ENCODE data around the gene ANKRD26.

ANKRD26 gene

DNA sequence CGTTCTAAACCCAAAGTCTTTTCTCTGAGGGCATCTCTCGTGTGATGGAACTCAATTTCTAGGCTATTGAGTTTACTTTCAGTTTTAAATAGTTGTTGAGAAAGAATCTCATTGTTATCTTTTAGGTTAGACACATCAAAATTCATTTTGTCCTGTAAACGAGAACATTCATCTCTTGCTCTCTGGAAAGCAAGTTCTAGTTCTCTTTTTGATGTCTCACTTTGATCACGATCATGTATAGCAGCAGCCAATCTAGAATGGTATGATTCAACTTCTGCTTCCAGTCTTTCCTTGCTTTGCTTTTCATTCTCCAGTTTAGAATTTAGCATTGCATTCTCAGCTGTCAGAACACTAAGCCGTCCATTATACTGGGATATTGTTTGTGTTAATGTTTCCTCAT, 65.1 kb downstream of the ANKRD26 start:
- CTCF ChIA-PET: no interaction called here
- no peak for TF ChIP-seq ELF4 (IDR thresholded peaks at IDR 0.05)
- no peak for TF ChIP-seq NFRKB (IDR thresholded peaks at IDR 0.05)
- no peak for TF ChIP-seq L3MBTL2 (conservative IDR thresholded peaks at IDR 0.05)
- TF ChIP-seq, protein P1, sequence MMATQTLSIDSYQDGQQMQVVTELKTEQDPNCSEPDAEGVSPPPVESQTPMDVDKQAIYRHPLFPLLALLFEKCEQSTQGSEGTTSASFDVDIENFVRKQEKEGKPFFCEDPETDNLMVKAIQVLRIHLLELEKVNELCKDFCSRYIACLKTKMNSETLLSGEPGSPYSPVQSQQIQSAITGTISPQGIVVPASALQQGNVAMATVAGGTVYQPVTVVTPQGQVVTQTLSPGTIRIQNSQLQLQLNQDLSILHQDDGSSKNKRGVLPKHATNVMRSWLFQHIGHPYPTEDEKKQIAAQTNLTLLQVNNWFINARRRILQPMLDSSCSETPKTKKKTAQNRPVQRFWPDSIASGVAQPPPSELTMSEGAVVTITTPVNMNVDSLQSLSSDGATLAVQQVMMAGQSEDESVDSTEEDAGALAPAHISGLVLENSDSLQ (IDR thresholded peaks at IDR 0.05): no peak
- no peak for TF ChIP-seq ZNF384 (IDR thresholded peaks at IDR 0.05)
- no peak for TF ChIP-seq CTBP1 (IDR thresholded peaks at IDR 0.05; ENCODE audit: borderline replicate concordance)
- TF ChIP-seq FOXM1 (IDR thresholded peaks at IDR 0.05; ENCODE audit: borderline replicate concordance): no peak
- TF ChIP-seq TARDBP (IDR thresholded peaks at IDR 0.05): no peak
- TF ChIP-seq BHLHE40 (IDR thresholded peaks at IDR 0.05; ENCODE audit: borderline replicate concordance): no peak
- no peak for DNase-seq (ENCODE audit: extremely low spot score)
- POLR2A ChIA-PET: no interaction called here

DNA sequence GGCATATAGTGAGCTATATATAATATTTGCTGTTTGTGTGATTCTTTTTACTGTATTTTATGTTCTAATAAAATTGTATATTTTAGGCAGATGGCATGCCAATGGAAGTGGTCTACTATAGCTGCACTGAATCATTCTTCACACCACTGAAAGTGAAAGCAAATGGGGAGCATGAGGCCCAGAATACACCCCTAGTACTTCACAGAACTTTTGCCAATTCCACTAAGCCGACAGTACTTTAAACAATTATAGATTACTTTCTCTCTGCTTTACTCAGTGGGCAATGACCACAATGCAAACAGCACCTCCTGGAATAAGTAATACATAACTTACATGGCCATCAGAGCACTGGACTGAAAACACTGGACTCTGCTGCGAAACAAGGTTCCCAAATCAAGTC, 70.2 kb downstream of the ANKRD26 start:
- TF ChIP-seq FOXK2 (IDR thresholded peaks at IDR 0.05): no peak
- no peak for TF ChIP-seq ZNF384 (IDR thresholded peaks at IDR 0.05)
- TF ChIP-seq HDGF (IDR thresholded peaks at IDR 0.05; ENCODE audit: borderline replicate concordance): no peak
- no peak for TF ChIP-seq TARDBP (IDR thresholded peaks at IDR 0.05)
- TF ChIP-seq FOXM1 (IDR thresholded peaks at IDR 0.05; ENCODE audit: borderline replicate concordance): no peak
- ChIA-PET POLR2A (no interaction called here), CTCF (no interaction called here)
- no peak for DNase-seq (ENCODE audit: extremely low spot score)

DNA sequence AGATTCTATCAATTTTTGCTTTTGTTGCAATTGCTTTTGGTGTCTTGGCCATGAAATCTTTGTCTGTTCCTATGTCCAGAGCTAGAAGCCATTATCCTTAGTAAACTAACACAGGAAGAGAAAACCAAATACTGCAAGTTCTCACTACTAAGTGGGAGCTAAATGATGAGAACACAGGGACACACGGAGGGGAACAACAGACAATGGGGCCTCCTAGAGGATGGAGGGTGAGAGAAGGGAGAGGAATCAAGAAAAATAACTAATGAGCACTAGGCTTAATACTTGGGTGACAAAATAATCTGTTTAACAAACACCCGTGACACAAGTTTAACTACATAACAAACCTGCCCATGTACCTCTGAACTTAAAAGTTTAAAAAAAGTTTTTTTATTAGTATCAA, 78.2 kb downstream of the ANKRD26 start:
- TF ChIP-seq FOXM1 (IDR thresholded peaks at IDR 0.05; ENCODE audit: borderline replicate concordance) (no peak), L3MBTL2 (conservative IDR thresholded peaks at IDR 0.05) (no peak), TARDBP (IDR thresholded peaks at IDR 0.05) (no peak)
- ChIA-PET CTCF (interaction anchor here (0.7 kb wide), 1 partner anchor 83 kb away, joined by 6 read pairs; no protein-coding TSS in a partner anchor), POLR2A (no interaction called here)
- no peak for DNase-seq (ENCODE audit: extremely low spot score)

DNA sequence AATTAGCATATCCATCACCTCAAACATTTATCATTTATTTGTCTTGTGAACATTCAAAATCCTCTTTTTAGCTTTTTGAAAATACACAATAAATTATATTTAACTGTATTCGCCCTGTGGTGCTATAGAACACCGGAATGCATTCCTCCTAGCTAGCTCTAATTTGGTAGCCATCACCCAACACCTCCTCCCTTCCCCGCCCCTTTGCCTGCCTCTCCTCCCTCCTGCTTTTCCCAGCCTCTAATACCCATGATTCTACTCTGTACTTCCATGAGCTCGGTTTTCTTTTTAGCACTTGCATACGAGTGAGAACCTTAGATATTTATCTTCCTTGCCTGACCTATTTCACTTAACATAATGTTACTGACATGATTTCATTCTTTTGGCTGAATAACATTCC, 80.1 kb downstream of the ANKRD26 start:
- CTCF ChIA-PET: no interaction called here

DNA sequence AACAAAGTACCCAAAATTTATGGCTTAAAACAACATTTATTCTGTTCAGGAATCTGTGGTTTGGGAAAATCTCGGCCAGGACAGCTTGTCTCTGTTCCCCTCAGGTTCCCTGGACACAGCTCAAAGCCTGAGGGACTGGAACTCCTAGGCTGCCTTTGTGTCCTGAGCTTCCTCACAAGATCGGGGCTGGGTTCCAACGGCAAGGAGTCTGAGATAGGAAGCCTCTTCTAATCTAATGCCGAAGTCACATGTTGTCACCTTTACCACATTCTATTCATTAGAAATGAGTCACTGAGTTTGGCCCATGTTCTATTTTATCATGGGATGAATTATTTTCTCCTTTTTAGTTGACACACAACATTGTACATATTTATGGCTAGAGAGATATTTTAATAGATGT, 80.5 kb downstream of the ANKRD26 start:
- DNase-seq (ENCODE audit: extremely low spot score): no peak
- TF ChIP-seq ELF4 (IDR thresholded peaks at IDR 0.05): no peak
- no peak for TF ChIP-seq HDGF (IDR thresholded peaks at IDR 0.05; ENCODE audit: borderline replicate concordance)
- TF ChIP-seq SUZ12 (IDR thresholded peaks at IDR 0.05): no peak
- no peak for TF ChIP-seq FOXM1 (IDR thresholded peaks at IDR 0.05; ENCODE audit: borderline replicate concordance)
- TF ChIP-seq FOXA1 (IDR thresholded peaks at IDR 0.05): no peak
- no peak for TF ChIP-seq CTBP1 (IDR thresholded peaks at IDR 0.05; ENCODE audit: borderline replicate concordance)
- TF ChIP-seq SP1 (IDR thresholded peaks at IDR 0.05): no peak
- no peak for TF ChIP-seq FOXK2 (IDR thresholded peaks at IDR 0.05)
- TF ChIP-seq LEF1 (IDR thresholded peaks at IDR 0.05; ENCODE audit: borderline replicate concordance): no peak
- TF ChIP-seq, protein P1 (IDR thresholded peaks at IDR 0.05): no peak
- no peak for TF ChIP-seq L3MBTL2 (conservative IDR thresholded peaks at IDR 0.05)
- POLR2A ChIA-PET: interaction anchor here (0.6 kb wide), 1 partner anchor 141 kb away, joined by 3 read pairs; no protein-coding TSS in a partner anchor
- CTCF ChIA-PET: no interaction called here

More for the DNA sequence above, 80.1 kb downstream of the ANKRD26 start:
- no peak for DNase-seq (ENCODE audit: extremely low spot score)
- TF ChIP-seq NFRKB (IDR thresholded peaks at IDR 0.05) (no peak), FOXK2 (IDR thresholded peaks at IDR 0.05) (no peak), ARNT (IDR thresholded peaks at IDR 0.05) (no peak), HDGF (IDR thresholded peaks at IDR 0.05; ENCODE audit: borderline replicate concordance) (no peak), FOXA1 (IDR thresholded peaks at IDR 0.05) (no peak), BHLHE40 (IDR thresholded peaks at IDR 0.05; ENCODE audit: borderline replicate concordance) (no peak), FOXM1 (IDR thresholded peaks at IDR 0.05; ENCODE audit: borderline replicate concordance) (no peak), ELF4 (IDR thresholded peaks at IDR 0.05) (no peak), CTBP1 (IDR thresholded peaks at IDR 0.05; ENCODE audit: borderline replicate concordance) (no peak), ZNF384 (IDR thresholded peaks at IDR 0.05) (no peak), SP1 (IDR thresholded peaks at IDR 0.05) (no peak), L3MBTL2 (conservative IDR thresholded peaks at IDR 0.05) (no peak)
- TF ChIP-seq, protein P1 (IDR thresholded peaks at IDR 0.05): no peak
- POLR2A ChIA-PET: interaction anchor here (0.6 kb wide), 1 partner anchor 141 kb away, joined by 3 read pairs; no protein-coding TSS in a partner anchor

DNA sequence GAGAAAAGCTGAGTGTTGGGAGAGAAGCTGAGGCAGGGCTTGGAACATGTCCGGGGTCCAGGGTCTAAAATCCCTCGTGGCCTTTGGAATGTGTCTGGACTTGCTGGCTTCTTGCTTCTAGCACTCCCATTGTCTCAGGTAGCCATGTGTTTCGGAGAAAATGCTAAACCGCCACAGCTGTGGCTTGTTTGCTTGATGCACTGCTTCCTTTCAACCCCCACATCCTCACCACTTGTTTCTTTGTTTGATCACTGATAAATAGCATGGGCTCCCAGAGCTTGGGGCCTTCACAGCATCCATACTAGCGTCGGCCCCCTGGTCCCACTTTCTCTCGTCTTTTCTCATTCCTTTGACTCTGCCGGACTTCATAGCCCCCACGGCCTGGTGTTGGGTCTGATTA, 102.7 kb downstream of the ANKRD26 start:
- ChIA-PET POLR2A (no interaction called here), CTCF (no interaction called here)
- TF ChIP-seq ELF4 (IDR thresholded peaks at IDR 0.05) (no peak), ARNT (IDR thresholded peaks at IDR 0.05) (no peak), NFRKB (IDR thresholded peaks at IDR 0.05) (no peak)

DNA sequence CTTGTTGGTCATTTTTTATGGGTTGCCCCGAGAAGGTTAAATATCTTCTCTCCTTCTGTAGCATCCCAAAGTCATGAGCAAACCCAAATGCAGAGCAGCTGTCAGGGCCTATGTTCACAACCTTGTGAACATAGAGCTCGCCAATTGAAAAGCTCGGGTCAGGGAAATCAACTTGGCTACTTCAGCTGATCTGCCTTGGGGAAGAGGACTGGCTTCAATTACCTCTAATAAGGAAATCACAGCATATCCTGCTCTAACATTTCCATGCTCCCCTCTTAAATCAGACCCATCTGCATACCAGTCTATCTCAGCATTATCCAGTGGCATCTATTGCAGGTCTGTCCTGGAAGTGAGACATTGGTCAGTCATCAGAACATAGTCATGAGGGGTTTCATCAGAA, 105.6 kb downstream of the ANKRD26 start:
- CTCF ChIA-PET: no interaction called here
- TF ChIP-seq L3MBTL2 (conservative IDR thresholded peaks at IDR 0.05) (no peak), ZNF384 (IDR thresholded peaks at IDR 0.05) (no peak), TARDBP (IDR thresholded peaks at IDR 0.05) (no peak), HDGF (IDR thresholded peaks at IDR 0.05; ENCODE audit: borderline replicate concordance) (no peak)
- TF ChIP-seq, protein P1 (IDR thresholded peaks at IDR 0.05): no peak
- POLR2A ChIA-PET: no interaction called here
- no peak for DNase-seq (ENCODE audit: extremely low spot score)

More for the DNA sequence above, 102.7 kb downstream of the ANKRD26 start:
- DNase-seq (ENCODE audit: extremely low spot score): no peak

Measured in HEK293T (cell line).